GM12892 (cell line): ENCODE measurements around the gene CTSC.

Experiments used
- POLR2A ChIP-seq: IDR thresholded peaks from 2 replicates; pipeline ENCODE4 v1.6.1; 2011; ENCODE audit warnings: low read depth, low read length, control low read depth
- TAF1 ChIP-seq: IDR thresholded peaks from 2 replicates; pipeline ENCODE4 v1.6.1; 2011; ENCODE audit warnings: low read depth, mild to moderate bottlenecking, control low read depth, low read length, borderline replicate concordance

DNA sequence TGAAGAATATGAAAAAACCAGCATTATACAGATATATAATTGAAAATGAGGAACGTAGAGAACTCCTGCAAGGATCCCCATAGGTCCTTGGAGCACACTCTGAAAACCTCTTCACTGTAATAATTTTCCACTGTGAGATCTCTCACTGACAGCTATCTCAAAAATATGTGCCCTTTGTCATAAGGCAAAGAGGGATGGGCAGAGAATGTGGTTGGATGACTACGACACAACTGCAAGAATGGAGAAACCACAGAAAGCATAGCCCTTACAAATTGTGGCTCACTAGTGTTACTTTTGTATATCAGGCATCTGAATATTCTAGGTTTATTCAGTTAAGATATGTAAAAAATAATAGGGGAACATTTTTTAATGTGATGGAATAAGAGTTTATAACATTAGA is 7.9 kb upstream of the CTSC start:
- no peak for TF ChIP-seq TAF1
- no peak for TF ChIP-seq POLR2A
